ENCODE results near the gene BABAM2.
"Not testable (repeated sequence)": the region's sequence is repeated elsewhere in the genome, so short reads cannot be mapped to it uniquely, and the experiment has no call there.

BABAM2 gene

DNA sequence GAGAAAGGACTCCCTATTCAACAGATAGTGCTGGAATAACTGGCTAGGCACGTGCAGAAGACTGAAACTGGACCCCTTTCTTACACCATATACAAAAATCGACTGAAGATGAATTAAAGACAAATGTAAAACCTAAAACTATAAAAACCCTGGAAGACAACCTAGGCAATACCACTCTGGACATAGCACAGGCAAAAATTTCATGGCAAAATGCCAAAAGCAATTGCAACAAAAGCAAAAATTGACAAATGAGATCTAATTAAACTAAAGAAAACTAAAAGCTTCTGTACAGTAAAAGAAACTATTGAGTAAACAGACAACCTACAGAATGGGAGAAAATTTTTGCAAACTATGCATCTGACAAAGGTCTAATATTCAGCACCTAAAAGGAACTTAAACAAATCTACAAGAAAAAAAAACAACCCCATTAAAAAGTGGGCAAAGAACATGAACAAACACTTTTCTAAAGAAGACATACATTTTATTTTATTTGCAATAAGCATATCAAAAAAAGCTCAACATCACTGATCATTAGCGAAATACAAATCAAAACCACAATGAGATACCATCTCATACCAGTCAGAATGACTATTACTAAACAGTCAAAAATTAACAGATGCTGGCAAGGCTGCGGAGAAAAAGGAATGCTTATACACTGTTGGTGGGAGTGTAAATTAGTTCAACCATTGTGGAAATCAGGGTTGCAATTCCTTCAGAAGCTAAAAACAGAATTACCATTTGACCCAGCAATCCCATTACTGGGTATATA lies 8.5 kb upstream of the BABAM2 start:
- not testable (repeated sequence) for DNase-seq

DNA sequence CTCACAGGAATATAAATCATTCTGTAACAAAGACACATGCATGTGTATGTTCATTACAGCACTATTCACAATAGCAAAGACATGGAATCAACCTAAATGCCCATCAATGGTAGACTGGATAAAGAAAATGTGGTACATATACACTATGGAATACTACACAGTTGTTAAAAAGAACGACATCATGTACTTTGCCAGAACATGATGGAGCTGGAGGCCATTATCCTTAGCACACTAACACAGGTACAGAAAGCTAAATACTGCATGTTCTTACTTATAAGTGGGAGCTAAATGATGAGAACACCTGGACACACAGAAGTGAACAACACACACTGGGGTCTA lies 8.0 kb upstream of the BABAM2 start:
- not testable (repeated sequence) for DNase-seq

DNA sequence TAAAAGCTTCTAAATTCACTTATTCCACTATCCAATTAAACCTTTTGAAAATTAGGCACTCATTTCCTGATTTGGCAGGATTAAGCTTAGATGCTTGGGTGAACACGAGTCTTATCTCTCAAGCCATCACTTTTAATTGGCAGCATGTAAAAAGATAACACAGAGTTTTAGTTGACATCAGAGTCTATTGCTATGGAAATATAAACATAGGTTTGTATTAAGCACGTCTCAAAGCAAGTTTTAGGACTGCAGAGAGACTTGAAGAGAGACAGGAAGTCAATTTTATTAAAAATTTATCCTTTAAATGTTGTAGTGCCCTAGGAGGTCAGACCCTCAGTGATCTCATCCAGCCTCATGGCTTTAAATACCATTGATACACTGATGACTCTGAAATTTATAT lies 5.9 kb upstream of the BABAM2 start:
- no peak for DNase-seq

DNA sequence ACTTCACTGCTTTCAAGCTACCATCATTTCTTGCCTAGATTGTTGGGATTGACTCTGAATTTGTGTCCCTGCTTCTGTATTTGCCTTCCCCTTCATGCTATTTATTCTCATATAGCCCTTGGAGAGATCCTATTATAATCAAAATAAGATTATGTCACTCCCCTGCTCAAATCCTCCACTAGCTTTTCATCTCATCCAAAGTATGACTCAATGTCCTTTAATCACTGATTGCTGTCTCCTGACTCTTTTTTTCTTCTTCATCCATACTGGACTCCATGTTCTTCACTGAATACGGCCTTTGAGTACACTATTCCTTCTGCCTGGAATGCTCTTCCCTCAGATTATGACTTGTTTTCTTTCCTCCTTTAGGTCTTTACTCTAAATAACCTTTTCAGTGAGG lies 5.3 kb upstream of the BABAM2 start:
- DNase-seq = no peak

DNA sequence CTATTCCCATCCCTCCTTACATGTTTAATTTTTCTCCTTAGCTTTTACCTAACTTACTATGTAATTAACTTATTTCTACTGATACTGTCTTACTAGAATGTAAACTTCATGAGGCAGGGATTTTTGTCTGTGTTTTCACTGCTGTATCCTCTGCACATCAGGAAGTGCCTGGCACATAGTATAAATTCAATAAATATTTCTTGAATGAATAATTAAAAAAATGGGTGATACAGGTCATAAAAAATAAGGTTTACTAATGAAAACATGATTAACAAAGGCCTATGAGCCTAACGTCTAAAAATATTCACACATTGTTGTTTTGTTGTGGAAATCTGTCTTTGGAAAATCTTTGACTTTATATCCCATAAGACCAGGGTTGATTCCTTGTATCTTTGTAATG lies 4.9 kb upstream of the BABAM2 start:
- no peak for DNase-seq

- DNase-seq = no peak
Measured at GRCh38 chr2:27886322-27886721, 4.2 kb upstream of the BABAM2 start.

GRCh38 chr2:27887111-27887510 lies 3.4 kb upstream of the BABAM2 start:
- DNase-seq = no peak

GRCh38 chr2:27887830-27888229 lies 2.7 kb upstream of the BABAM2 start:
- no peak for DNase-seq

DNA sequence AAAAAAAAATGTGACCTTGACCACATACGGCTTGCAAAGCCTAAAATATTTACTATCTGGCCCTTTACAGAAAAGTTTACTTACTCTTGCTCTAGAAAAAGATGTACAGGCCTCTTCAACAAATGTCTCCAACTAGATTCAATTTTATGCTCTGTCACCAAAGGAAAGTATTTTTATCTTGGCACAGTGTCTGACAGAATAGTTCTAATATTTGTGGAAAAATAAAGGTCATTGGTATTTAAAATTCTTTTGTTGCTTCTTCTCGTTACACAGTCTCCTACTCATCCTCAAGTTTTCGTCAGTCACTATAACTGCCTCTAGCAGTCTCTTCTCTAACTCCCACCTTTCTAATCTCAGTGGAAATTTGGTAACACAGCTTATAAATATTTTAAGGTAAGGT lies 1.7 kb upstream of the BABAM2 start:
- no peak for DNase-seq

- DNase-seq = no peak
Measured at GRCh38 chr2:27889774-27890145, 769 bp upstream of the BABAM2 start.

DNA sequence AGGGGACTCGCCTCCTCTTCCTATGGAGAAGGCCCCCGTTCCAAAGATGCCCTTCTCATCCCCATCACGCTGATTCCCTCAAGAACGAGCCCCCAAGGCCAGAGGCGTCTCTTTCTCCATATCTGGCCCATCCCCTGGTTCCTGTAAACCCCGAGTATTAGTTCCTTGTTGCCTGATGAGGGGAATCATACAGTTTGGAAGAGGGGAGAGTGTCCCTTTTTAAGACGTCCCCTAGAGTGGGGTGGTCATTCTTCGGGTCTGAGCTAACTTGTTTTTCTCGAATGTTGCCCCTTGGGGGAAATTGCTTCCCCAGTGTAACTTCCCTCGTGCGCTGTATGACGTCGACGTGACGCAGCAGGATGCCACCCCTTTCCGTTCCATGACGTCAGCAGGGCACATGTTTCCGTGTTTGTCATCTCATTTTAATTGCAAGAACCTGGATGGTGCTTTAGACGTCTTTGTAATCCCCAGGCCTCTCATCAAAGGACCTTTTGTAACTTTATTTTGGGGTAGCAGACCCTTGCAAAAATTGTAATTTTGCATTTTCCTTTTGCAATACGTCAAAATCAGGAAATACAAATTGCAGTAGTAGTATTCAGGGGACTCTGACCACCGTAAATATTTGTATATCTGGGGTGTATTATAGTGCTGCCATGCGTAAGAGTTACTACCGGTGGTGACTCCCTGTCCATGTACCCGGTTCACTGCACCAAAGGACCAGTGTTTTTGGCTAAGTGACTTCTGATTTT lies 569 bp downstream of the BABAM2 start:
- DNase-seq = peak; percentile 84 to 86

DNA sequence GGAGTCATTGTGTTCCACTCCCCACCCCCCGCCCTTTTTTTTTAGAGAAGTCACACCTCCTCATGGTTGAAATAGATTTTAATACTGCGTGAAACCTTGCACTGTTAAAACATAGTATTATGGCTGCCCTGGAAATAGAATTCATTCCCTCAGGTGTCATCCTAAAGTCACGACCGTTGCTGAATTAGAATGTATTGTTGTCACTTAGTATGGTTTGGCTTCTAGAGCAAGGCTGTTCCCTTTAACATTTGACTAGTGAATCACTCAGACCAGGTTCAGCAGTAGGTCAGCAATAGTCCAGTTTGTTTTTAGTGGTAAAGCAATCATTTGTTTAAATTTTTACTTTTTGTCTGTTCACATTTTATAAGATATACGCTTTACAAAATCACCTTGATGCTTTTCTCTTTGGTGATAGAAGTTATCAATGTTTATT lies 1.2 kb downstream of the BABAM2 start:
- DNase-seq = no peak

- no peak for DNase-seq
Measured at GRCh38 chr2:27893006-27893405, 2.5 kb downstream of the BABAM2 start.

GRCh38 chr2:27897717-27898116 lies 7.2 kb downstream of the BABAM2 start:
- no peak for DNase-seq

GRCh38 chr2:27901234-27901633 lies 10.7 kb downstream of the BABAM2 start:
- DNase-seq = peak; percentile 25 to 41

DNA sequence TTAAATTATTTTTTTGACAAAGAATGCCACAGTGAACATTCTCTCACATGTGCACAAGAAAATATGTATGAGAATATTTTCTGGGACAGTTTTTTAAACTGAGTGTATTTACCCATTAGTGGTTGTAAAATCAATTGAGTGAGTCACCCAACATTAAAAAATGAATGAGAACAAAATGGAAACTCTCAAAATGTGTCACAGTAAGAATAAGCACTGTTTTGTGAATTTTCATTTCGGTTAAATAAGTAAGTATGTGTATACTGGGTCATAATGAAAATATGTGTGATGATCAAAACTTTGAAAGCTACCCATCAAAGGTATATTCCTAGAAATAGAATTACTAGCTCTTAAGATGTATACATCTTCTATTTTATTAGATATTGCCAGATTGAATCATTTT lies 11.6 kb downstream of the BABAM2 start:
- no peak for DNase-seq

GRCh38 chr2:27903018-27903417 lies 12.5 kb downstream of the BABAM2 start:
- no peak for DNase-seq

GRCh38 chr2:27903649-27904404 lies 13.3 kb downstream of the BABAM2 start:
- no peak for DNase-seq

DNA sequence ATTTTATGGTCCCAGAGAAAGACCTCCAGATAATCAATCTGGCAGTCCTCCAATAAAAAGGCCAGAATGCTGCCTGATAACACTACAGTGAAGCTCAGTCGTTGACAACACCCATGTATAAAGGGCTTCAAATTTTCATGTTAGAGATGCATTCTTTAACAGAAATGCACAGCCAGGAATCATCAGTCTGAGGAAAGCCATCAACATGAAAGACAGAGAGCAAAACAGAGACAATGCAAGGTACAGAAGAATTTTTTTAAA lies 13.8 kb downstream of the BABAM2 start:
- no peak for DNase-seq

DNA sequence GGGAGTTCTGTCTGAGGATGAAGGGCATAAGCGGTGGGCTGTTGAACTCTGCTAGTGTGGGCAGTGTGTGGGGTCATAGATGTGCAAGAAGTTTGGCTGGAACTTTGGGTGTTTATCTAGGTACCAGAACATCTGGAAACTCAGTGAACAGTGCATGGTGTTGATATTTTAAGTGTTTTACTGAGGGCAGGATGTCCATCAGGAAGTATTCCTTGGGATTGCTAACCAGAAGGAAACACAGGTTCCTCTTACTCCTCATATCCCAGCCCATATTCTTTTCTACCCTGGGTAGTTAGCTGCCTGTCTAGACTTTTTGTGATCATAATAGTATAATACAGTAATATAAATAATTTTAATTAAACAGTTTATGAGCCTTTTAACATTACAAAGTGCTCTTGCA lies 15.5 kb downstream of the BABAM2 start:
- no peak for DNase-seq

DNA sequence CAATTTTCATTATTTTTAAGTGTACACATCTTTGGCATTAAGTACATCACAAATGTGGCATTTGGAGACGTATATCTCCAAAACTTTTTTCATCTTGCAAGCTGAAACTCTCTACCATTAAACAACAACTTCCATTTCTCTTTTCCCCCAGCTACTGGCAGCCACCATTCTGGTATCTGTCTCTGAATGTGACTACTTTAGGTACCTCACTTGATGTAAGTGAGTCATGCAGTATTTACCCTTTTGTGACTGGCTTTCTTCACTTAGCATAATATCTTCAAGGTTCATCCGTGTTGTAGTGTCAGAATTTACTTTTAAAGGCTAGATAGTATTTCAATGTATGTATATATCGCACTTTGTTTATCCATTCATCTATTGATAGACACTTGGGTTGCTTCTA lies 17.0 kb downstream of the BABAM2 start:
- DNase-seq = no peak

GRCh38 chr2:27909901-27910300 lies 19.4 kb downstream of the BABAM2 start:
- no peak for DNase-seq

GRCh38 chr2:27911458-27912210 lies 21.1 kb downstream of the BABAM2 start:
- DNase-seq = no peak

GRCh38 chr2:27912512-27912911 lies 22.0 kb downstream of the BABAM2 start:
- DNase-seq = no peak

All from activated CD4-positive, alpha-beta T cell treated with anti-CD3 and anti-CD28 coated beads, Interleukin-2, amount 50 U/mL, for 48 hours (primary cell).